Adrenal gland (tissue), 12 donors: ENCODE measurements around the gene C10orf95. TPM values are rescaled to one million over a fixed set of nuclear protein-coding genes. Genes with fewer than 3 reads are reported as not detected.

Experiments
- DNase-seq, 7 donors: peaks; one replicate each; pipeline ENCODE4 v3.0.0-alpha.2; 2019 to 2020
- H3K27ac ChIP-seq, 5 donors: fragments of 200-600 bp; sonication (generic) in 4 of 5; 1 replicate in 3 of 5; 2 replicates in 2 of 5; pipeline versions ENCODE4 v1.5.1 to v1.8.0; 2016 to 2020; ENCODE audit warnings: mild to moderate bottlenecking in 1 of 5
- H3K27me3 ChIP-seq: fragments of 200-600 bp; 2 replicates; pipeline ENCODE4 v1.8.0; 2021
- H3K36me3 ChIP-seq, 2 donors: fragments of 200-600 bp; replicated peaks in 1 of 2; 1 replicate in 1 of 2; 2 replicates in 1 of 2; pipeline versions ENCODE4 v1.5.1 to v1.8.0; 2018 to 2022
- H3K4me1 ChIP-seq, 2 donors: fragments of 200-600 bp; replicated peaks in 1 of 2; 1 replicate in 1 of 2; 2 replicates in 1 of 2; pipeline versions ENCODE4 v1.5.1 to v1.8.0; 2018 to 2021
- H3K4me3 ChIP-seq, 4 donors: fragments of 200-600 bp; sonication (generic) in 3 of 4; one replicate each; pipeline ENCODE4 v1.5.1; 2016 to 2018
- H3K9me3 ChIP-seq, 3 donors: fragments of 200-600 bp; sonication (generic) in 1 of 3; replicated peaks in 1 of 3; 1 replicate in 2 of 3; 2 replicates in 1 of 3; pipeline versions ENCODE4 v1.5.1 to v1.8.0; 2016 to 2021
- CTCF ChIP-seq, 6 experiments: fragments of 450-650 bp in 4 of 6; fragments of 200-600 bp in 2 of 6; sonication (generic) in 1 of 6; IDR thresholded peaks; 1 replicate in 5 of 6; 2 replicates in 1 of 6; pipeline versions ENCODE4 v1.5.1 to v1.8.0; 2016 to 2021; ENCODE audit warnings: antibody characterized with exemption in 6 of 6, mild to moderate bottlenecking in 2 of 6, moderate library complexity in 1 of 6
- POLR2A ChIP-seq, 2 donors: fragments of 450-650 bp; IDR thresholded peaks; one replicate each; pipeline ENCODE4 v1.6.1; 2017; ENCODE audit warnings: antibody characterized with exemption in 2 of 2, mild to moderate bottlenecking in 2 of 2, moderate library complexity in 1 of 2
- WGBS, 4 donors: extraction: QIAGEN DNeasy Blood & Tissue Kit in 2 of 4; methylation state at CpG; one replicate each; pipeline versions ENCODE4 v1.1.5 to v1.1.7; 2013 to 2017; 5-methylcytosine and 5-hydroxymethylcytosine counted together
- intact Hi-C, 2 donors: fragments of 100-400 bp; cut with DNase I; formaldehyde crosslinking; loops; one replicate each; pipeline versions ENCODE4 v1.14.1 to v1.15.0; 2022 to 2023
- polyA plus RNA-seq, 3 donors: library from polyadenylated mRNA; stranded (reverse); fragments of 200-250 nt in 2 of 3; fragments of 350-450 nt in 1 of 3; fragmentation: Illumina TruSeq in 1 of 3; extraction: RNeasy Lipid Tissue Mini Kit (QIAGEN cat#74804) in 1 of 3; gene quantifications; one replicate each; pipeline ENCODE4 v1.2.3, GENCODE V29; 2013 to 2014
- total RNA-seq, 9 donors: library from RNA; depleted of rRNA in 4 of 9; stranded (reverse); fragments of >200 nt in 4 of 9; fragments of 120-200 nt in 1 of 9; fragmentation: NEBNext Ultra II Directional in 1 of 9; extraction: Animal tissue kit (Norgen Biotek cat#: 25700) in 1 of 9; gene quantifications; one replicate each; pipeline versions ENCODE4 v1.1.0 to v1.2.4, GENCODE V29; 2013 to 2023
- donor health status: healthy with polysubstance abuse.
- donor health status: Bipolar disorder and iron deficiency.
- donor health status: DM: yes; HTN: yes; CAD: no.
- donor health status: DM: no; HTN: no; CAD: no.
- donor health status: DM: no; HTN: no; CAD: no.
- donor health status: DM: yes; HTN: yes; CAD: no.

C10orf95 gene
- total and polyA plus RNA-seq, 12 donors, result 0.14 to 0.28 (median 0.24) TPM; not detected in 7

GRCh38 chr10:102470579-102471546 is 19.5 kb upstream of the C10orf95 start:
- Histone ChIP-seq H3K36me3 (no peaks in the 10 kb centered on the region), H3K9me3 (no peaks in the 10 kb centered on the region), H3K27ac (no peak overlapping the region), H3K27me3 (no peaks in the 10 kb centered on the region), H3K4me3 (no peak overlapping the region), H3K4me1 (no peaks in the 10 kb centered on the region)
- intact Hi-C loops, result no loop called here
- no peak for DNase-seq
- TF ChIP-seq POLR2A (IDR thresholded peaks at IDR 0.05) (no peak), CTCF (IDR thresholded peaks at IDR 0.05) (no peak)
- 92 to 95% (median 93%) methylated on average over 19 to 36 of the region's 36 CpGs for WGBS, 4 donors

GRCh38 chr10:102468683-102469082 is 17.3 kb upstream of the C10orf95 start:
- no peak for DNase-seq
- no peaks in the 10 kb centered on the region for H3K4me1 ChIP-seq
- H3K4me3 ChIP-seq, result no peak overlapping the region
- WGBS, 4 donors, result 70 to 84% (median 78%) methylated on average over 9 of the region's 9 CpGs
- no peaks in the 10 kb centered on the region for H3K9me3 ChIP-seq
- H3K36me3 ChIP-seq, result no peaks in the 10 kb centered on the region
- H3K27me3 ChIP-seq, result no peaks in the 10 kb centered on the region
- TF ChIP-seq POLR2A (IDR thresholded peaks at IDR 0.05) (no peak), CTCF (IDR thresholded peaks at IDR 0.05) (no peak)
- intact Hi-C loops, result no loop called here
- peak overlapping the region in 1 of 5 donors; percentile 52 for H3K27ac ChIP-seq

GRCh38 chr10:102467971-102468438 is 16.7 kb upstream of the C10orf95 start:
- no peaks in the 10 kb centered on the region for H3K4me1 ChIP-seq
- 55 to 63% (median 60%) methylated on average over 6 of the region's 6 CpGs for WGBS, 4 donors
- no peak for TF ChIP-seq POLR2A (IDR thresholded peaks at IDR 0.05)
- TF ChIP-seq CTCF (IDR thresholded peaks at IDR 0.05), result no peak
- H3K27ac ChIP-seq, result peak overlapping the region in 1 of 5 donors; percentile 52
- intact Hi-C loops, result no loop called here
- H3K27me3 ChIP-seq, result no peaks in the 10 kb centered on the region
- no peak for DNase-seq
- no peaks in the 10 kb centered on the region for H3K36me3 ChIP-seq
- H3K4me3 ChIP-seq, result no peak overlapping the region
- H3K9me3 ChIP-seq, result no peaks in the 10 kb centered on the region

GRCh38 chr10:102467318-102467717 is 16.0 kb upstream of the C10orf95 start:
- WGBS, 4 donors, result 70 to 91% (median 81%) methylated on average over 6 of the region's 6 CpGs
- no peaks in the 10 kb centered on the region for H3K36me3 ChIP-seq
- no peak overlapping the region for H3K27ac ChIP-seq
- no peak overlapping the region for H3K4me3 ChIP-seq
- TF ChIP-seq CTCF (IDR thresholded peaks at IDR 0.05), result no peak
- TF ChIP-seq POLR2A (IDR thresholded peaks at IDR 0.05), result no peak
- H3K9me3 ChIP-seq, result no peaks in the 10 kb centered on the region
- no peak for DNase-seq
- H3K4me1 ChIP-seq, result no peaks in the 10 kb centered on the region
- intact Hi-C loops, result no loop called here
- no peaks in the 10 kb centered on the region for H3K27me3 ChIP-seq
